GM20000 (cell line): Measurements from ENCODE around the gene PCDHGB5.

ENCODE experiments used
- DNase-seq: peaks from one replicate; pipeline ENCODE4 v3.0.0; 2012; ENCODE audit warnings: low spot score
- CTCF ChIP-seq: IDR thresholded peaks from 2 replicates; pipeline ENCODE4 v1.5.1; 2012; ENCODE audit warnings: mild to moderate bottlenecking, control low read depth; ENCODE audit errors: extremely low read depth, missing control alignments

The PCDHGB5 gene

DNA sequence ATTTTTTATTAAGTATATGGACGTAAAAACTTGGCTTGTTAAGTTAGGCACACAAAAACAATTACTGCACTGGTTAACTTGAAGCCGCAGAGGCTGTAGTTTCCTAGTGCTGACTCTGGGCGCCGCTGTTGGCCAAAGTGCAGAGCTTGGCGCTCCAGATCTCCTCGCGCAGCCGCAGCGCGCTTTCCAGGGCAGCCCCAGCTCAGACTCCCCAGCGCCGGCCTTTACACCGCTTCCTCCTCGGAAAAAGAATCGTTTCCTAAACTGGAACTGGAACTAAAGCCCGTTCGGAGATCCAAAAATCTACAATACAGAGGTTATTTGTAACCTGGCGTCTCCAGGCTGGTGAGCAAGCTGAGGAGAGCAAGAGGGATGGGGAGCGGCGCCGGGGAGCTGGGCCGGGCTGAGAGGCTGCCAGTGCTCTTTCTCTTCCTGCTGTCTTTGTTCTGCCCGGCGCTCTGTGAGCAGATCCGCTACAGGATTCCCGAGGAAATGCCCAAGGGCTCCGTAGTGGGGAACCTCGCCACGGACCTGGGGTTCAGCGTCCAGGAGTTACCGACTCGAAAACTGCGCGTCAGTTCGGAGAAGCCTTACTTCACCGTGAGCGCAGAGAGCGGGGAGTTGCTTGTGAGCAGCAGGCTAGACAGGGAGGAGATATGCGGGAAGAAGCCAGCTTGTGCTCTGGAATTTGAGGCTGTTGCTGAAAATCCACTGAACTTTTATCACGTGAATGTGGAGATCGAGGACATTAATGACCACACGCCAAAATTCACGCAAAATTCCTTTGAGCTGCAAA lies at the start of gene PCDHGB5:
TSS of gene PCDHGB5 (plus strand) at position 192 of the 796 bp plus-strand sequence. CDS start at position 373, 181 bp downstream.
- peak; percentile 81 for DNase-seq
- peak; percentile 62 for TF ChIP-seq CTCF

DNA sequence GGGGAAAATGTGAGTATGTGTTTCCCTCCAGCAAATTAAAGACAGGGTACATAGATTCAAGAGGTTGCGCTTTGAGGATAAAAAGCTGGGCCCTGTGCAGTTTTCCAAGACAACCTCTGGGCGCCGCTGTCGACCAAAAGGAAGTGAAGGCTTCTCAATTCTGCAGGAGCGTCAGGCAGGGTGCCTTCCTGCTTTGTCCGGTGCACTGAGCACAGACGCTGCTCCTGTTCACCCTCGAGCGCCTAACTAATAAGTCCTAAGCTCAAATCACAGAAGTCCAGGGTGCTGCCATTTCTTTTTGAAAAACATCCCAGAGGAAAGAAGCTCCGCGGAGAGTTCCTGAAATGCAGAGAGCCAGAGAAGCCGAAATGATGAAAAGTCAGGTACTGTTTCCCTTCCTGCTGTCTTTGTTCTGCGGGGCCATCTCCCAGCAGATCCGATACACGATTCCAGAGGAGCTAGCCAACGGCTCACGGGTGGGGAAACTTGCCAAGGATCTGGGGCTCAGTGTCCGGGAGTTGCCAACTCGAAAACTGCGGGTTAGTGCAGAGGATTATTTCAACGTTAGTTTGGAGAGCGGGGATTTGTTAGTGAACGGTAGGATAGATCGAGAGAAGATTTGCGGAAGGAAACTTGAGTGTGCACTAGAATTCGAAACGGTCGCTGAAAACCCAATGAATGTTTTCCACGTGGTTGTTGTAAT lies 47.7 kb upstream of the PCDHGB5 start, which contains the start of gene PCDHGB1:
TSS of gene PCDHGB1 (plus strand) at position 183 of the 703 bp plus-strand sequence. CDS start at position 345, 162 bp downstream.
- DNase-seq = peak; percentile 85
- TF ChIP-seq CTCF = peak; percentile 67

- TF ChIP-seq CTCF = no peak
- DNase-seq = no peak
Observed at GRCh38 chr5:141351591-141351990, 46.2 kb upstream of the PCDHGB5 start.

GRCh38 chr5:141354900-141355469 lies 42.8 kb upstream of the PCDHGB5 start, which contains the start of gene PCDHGA4:
TSS of gene PCDHGA4 (plus strand) at chr5:141355021. CDS start at chr5:141355108, 87 bp downstream.
- TF ChIP-seq CTCF = peak; percentile 13
- no peak for DNase-seq

- TF ChIP-seq CTCF = no peak
- no peak for DNase-seq
Observed at GRCh38 chr5:141355641-141356040, 42.1 kb upstream of the PCDHGB5 start.

DNA sequence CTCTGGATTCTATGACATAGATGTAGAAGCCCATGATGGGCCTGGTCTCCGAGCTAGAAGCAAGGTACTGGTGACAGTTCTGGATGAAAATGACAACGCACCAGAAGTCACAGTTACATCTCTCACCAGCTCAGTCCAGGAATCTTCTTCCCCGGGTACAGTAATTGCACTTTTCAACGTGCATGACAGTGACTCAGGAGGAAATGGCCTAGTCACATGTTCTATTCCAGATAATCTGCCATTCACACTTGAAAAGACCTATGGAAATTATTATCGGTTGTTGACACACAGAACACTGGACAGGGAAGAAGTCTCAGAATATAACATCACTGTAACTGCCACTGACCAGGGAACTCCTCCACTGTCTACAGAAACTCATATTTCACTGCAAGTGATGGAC lies 41.6 kb upstream of the PCDHGB5 start:
- TF ChIP-seq CTCF = no peak
- DNase-seq = no peak

- no peak for DNase-seq
- TF ChIP-seq CTCF = no peak
Observed at GRCh38 chr5:141356950-141357349, 40.8 kb upstream of the PCDHGB5 start.
